SK-MEL-5 (cell line): ENCODE results near the gene CTAGE8. TPM values are rescaled to one million over a fixed set of nuclear protein-coding genes. Genes with fewer than 3 reads are reported as not detected.
"Not testable (repeated sequence)": the region's sequence is repeated elsewhere in the genome, so short reads cannot be mapped to it uniquely, and the experiment has no call there.

ENCODE experiments used
- DNase-seq: peaks from one replicate; pipeline ENCODE4 v3.0.0-alpha.2; 2016; ENCODE audit warnings: low read depth, low spot score
- in situ Hi-C: cut with HindIII; loops from 2 replicates; pipeline ENCODE4 v1.10.0; 2016; ENCODE audit warnings: low sequenced_read_pairs, high pct_unique_total_duplicates, low pct_unique_long_range_greater_than_20kb
- total RNA-seq: library from RNA; depleted of rRNA; stranded (reverse); fragments of >200 nt; shearing (Covaris generic); gene quantifications from 2 replicates; pipeline ENCODE4 v1.2.3, GENCODE V29; 2014

Gene CTAGE8
- total RNA-seq, 1 experiment from 2014 or later: not detected

GRCh38 chr7:144264692-144265091 lies 4.4 kb downstream of the CTAGE8 start, which contains the start of gene OR2A7:
OR2A7 (minus strand) TSS chr7:144264792; CDS start chr7:144259628, 5,164 bp downstream.
- DNase-seq, in situ Hi-C loops: not testable (repeated sequence)

DNA sequence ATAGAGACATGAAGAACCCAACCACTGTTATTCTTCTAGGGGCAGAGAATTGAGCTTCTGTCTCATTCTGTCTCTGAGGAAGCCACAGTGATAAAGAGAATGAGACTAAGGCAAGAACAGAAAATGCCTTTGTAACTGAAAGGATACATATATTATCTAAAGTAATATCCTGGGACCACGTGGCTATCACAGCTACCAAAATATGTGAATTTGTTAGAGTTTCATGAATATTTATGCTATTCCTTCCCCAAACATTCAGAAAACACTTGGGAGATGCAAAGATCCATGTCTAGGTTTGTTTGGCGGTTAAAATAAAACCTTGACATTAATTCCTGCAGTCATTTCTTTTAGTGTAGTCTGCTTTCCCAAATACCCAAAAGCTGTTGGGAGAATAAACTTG lies 7.0 kb downstream of the CTAGE8 start:
- not testable (repeated sequence) for DNase-seq

DNA sequence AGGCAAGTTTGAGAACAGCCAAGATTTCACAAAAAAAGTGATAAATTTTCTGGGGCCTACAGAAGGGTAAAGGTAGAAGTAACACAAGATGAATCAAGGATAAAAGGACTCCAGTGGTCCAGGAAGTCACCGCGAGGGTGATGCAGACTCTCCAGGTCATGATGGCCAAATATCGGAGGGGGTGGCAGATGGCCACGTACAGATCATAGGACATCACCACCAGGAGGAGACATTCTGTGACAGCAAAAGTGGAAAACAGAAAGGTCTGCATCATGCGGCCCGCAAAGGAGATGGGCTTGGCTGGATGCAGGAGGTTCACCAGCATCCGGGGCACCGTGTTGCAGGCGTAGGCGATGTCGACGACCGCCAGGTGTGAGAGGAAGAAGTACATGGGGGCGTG lies 10.0 kb downstream of the CTAGE8 start:
- in situ Hi-C loops, DNase-seq: not testable (repeated sequence)

More for the DNA sequence above, 7.0 kb downstream of the CTAGE8 start:
- in situ Hi-C loops: not testable (repeated sequence)

DNA sequence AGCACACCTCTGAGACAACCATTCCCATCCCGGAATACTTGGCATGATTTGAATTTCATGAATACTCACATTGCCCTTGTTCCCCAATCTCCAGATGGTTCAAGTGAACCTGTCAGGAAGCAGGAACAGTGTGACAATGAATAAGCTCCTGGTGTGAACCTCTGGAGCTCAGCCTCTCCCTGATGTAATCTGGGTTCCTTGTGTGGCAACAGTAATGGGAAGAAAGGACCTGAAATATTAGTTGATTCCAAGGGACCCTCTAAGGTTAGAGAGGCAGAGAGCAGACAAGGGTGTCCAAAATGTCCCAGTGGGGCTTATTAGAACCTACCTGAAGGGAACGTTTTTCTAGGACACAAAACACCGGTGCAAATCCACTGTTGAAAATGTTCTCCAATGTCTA lies 13.0 kb downstream of the CTAGE8 start:
- peak; percentile 15 for DNase-seq
- in situ Hi-C loops: no loop called here

DNA sequence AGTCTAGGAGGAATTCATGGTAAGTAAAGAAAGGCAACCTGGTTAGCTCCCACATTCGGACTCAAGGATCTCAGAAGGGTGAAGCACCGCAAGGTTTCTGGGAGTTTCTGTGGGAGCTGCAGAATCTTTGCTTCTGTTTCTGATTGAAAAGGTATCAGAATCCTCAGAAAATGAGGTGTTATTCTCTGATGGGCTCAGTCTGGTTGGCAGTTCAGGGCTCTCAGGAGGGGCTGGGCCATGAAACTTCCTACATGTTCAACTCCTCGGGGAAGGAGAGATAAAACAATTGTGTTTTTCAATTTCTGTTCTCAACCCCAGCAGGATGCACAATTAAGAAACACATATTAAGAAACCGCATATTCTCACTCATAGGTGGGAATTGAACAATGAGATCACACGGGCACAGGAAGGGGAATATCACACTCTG lies 13.6 kb downstream of the CTAGE8 start:
- in situ Hi-C loops: no loop called here
- DNase-seq: peak; percentile 2

GRCh38 chr7:144252307-144252706 lies 16.8 kb downstream of the CTAGE8 start:
- DNase-seq, in situ Hi-C loops: not testable (repeated sequence)

- DNase-seq, in situ Hi-C loops: not testable (repeated sequence)
These were observed 21.3 kb downstream of the CTAGE8 start for GRCh38 chr7:144247674-144248330.

DNA sequence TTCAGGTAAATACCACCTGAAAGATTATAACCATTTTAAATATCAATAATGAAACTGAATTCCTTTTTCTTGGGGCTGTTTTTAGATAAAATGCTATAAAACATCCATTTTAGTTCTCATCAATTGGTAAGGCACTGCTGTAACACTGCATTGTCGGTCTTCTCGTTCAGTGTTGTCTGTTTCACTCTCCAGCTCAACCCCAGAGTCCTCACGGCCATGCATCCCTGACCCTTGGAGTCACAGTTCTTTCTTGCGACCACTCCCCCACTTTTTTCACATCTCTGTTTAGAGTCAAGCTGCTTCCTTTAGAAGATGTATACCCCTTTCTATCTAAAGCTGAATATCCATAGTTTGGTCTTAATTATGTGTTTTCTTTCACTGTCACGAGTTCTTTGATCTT lies 22.1 kb downstream of the CTAGE8 start:
- in situ Hi-C loops, DNase-seq: not testable (repeated sequence)

DNA sequence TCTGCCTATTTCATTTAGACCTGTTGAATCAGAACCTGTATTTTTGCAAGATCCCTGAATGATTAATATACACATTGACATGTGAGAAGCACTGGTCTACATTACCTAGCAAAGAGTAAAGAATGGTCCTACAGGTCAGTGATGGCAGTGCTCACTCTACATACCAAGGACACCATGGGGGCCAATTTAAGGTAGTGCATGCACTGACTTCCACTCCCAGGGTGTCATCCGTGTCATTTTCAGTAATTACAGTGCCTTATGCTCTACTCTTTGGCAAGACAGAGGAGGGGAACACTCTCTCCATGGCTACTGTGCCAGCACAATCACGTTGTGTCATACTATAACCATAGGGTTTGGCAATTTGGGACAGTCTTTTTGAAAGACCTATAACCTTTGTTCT lies 23.7 kb downstream of the CTAGE8 start:
- DNase-seq, in situ Hi-C loops: not testable (repeated sequence)

- in situ Hi-C loops, DNase-seq: not testable (repeated sequence)
These were observed 29.7 kb downstream of the CTAGE8 start, which contains the start of gene OR2A42 for GRCh38 chr7:144239365-144239764. OR2A42 (minus strand) TSS chr7:144239605; CDS start chr7:144232843, 6,762 bp downstream.

DNA sequence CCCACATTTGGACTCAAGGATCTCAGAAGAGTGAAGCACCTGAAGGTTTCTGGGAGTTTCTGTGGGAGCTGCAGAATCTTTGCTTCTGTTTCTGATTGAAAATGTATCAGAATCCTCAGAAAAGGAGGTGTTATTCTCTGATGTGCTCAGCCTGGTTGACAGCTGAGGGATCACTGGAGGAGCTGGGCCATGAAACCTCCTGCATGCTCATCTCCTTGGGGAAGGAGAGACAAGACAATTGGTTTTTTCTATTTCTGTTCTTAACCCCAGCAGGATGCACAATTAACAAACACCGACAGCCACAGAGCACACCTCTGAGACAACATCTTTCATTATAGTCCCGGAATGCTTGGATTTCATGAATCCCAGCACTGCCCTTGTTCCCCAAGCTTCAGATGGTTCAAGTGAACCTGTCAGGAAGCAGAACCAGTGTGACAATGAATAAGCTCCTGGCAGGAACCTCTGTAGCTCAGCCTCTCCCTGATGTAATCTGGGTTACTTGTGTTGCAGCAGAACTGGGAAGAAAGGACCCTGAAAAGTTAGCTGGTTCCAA lies 30.5 kb downstream of the CTAGE8 start:
- DNase-seq, in situ Hi-C loops: not testable (repeated sequence)

DNA sequence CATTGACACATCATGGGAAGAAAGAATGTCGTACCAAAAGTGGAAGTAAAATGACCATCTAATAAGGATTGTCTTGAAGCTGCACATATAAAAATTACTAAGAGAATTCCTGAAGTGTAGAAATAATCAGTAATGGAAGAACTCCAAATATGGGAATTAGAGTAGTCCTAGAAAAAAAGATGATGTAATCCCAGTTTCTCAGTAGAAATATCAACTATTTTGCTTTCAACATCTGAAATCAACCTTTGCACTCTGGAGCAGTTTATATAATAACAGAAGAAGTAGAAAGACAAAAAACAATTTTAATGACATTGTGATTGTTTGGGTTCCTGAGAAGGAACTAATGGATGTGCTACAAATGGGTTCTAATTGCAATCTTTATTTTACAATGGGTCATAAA lies 36.0 kb downstream of the CTAGE8 start:
- in situ Hi-C loops, DNase-seq: not testable (repeated sequence)

- DNase-seq, in situ Hi-C loops: not testable (repeated sequence)
These were observed 38.1 kb downstream of the CTAGE8 start for GRCh38 chr7:144231027-144231426.

- in situ Hi-C loops, DNase-seq: not testable (repeated sequence)
These were observed 40.3 kb downstream of the CTAGE8 start for GRCh38 chr7:144228810-144229209.

DNA sequence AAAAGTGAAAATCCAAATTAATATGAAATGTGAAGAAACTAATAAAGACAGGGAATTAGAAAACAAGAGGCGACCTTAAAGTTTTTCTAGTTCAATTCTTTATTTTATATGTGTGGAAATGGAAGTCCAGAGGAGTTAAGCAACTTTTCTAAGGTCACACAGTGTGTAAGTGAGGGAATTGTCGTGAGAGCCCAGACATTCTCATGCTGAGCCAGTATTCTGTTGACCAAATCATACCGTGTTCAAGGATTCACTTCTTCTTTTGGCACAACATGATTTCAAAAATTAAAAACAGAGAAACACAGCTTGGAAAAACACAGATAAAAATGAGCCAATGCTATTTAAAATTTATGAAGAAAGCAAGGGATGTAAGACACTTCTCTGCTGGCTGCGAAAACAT lies 42.2 kb downstream of the CTAGE8 start:
- DNase-seq, in situ Hi-C loops: not testable (repeated sequence)

GRCh38 chr7:144223675-144224074 lies 45.4 kb downstream of the CTAGE8 start:
- DNase-seq, in situ Hi-C loops: not testable (repeated sequence)

- DNase-seq, in situ Hi-C loops: not testable (repeated sequence)
These were observed 48.6 kb downstream of the CTAGE8 start for GRCh38 chr7:144220531-144220930.

GRCh38 chr7:144219149-144219548 lies 49.9 kb downstream of the CTAGE8 start:
- DNase-seq, in situ Hi-C loops: not testable (repeated sequence)

GRCh38 chr7:144218581-144218980 lies 50.5 kb downstream of the CTAGE8 start:
- DNase-seq, in situ Hi-C loops: not testable (repeated sequence)
